GM23248 (cell line): Measurements from ENCODE around the gene ANKEF1. TPM values are rescaled to one million over a fixed set of nuclear protein-coding genes. Genes with fewer than 3 reads are reported as not detected.
A peak's percentile ranks its signal among the peaks of the same experiment; 100 is the strongest.

Experiments
- DNase-seq: peaks from one replicate; pipeline ENCODE4 v3.0.0-alpha.2; 2015
- H2AFZ ChIP-seq: fragments of 200-600 bp; sonication (generic); 2 replicates; pipeline ENCODE4 v1.6.1; 2016; ENCODE audit warnings: antibody characterized with exemption
- H3F3A ChIP-seq: fragments of 200-600 bp; sonication (generic); 2 replicates; pipeline ENCODE4 v1.6.1; 2016; ENCODE audit warnings: mild to moderate bottlenecking, antibody characterized with exemption, mixed run types; ENCODE audit not compliant: insufficient read depth
- H3K27ac ChIP-seq: fragments of 200-600 bp; sonication (generic); 2 replicates; pipeline ENCODE4 v1.5.1; 2016; ENCODE audit warnings: mild to moderate bottlenecking
- H3K27me3 ChIP-seq: fragments of 200-600 bp; sonication (generic); replicated peaks from 2 replicates; pipeline ENCODE4 v1.6.1; 2016; ENCODE audit warnings: mild to moderate bottlenecking; ENCODE audit not compliant: insufficient read depth
- H3K36me3 ChIP-seq: fragments of 200-600 bp; sonication (generic); 2 replicates; pipeline ENCODE4 v1.6.1; 2016; ENCODE audit warnings: low read depth, mild to moderate bottlenecking
- H3K4me1 ChIP-seq: fragments of 200-600 bp; sonication (generic); 2 replicates; pipeline ENCODE4 v1.6.1; 2016; ENCODE audit warnings: mild to moderate bottlenecking; ENCODE audit not compliant: insufficient read depth
- H3K4me2 ChIP-seq: fragments of 200-600 bp; sonication (generic); one replicate; pipeline ENCODE4 v1.6.1; 2016; ENCODE audit warnings: mild to moderate bottlenecking; ENCODE audit not compliant: unreplicated experiment
- H3K4me3 ChIP-seq: fragments of 200-600 bp; sonication (generic); 2 replicates; pipeline ENCODE4 v1.5.1; 2016; ENCODE audit warnings: mild to moderate bottlenecking
- H3K79me2 ChIP-seq: fragments of 200-600 bp; sonication (generic); 2 replicates; pipeline ENCODE4 v1.6.1; 2016; ENCODE audit warnings: mild to moderate bottlenecking; ENCODE audit not compliant: insufficient read depth
- H3K9ac ChIP-seq: fragments of 200-600 bp; sonication (generic); 2 replicates; pipeline ENCODE4 v1.6.1; 2016; ENCODE audit warnings: mild to moderate bottlenecking
- H3K9me2 ChIP-seq: fragments of 200-600 bp; sonication (generic); 2 replicates; pipeline ENCODE4 v1.6.1; 2016; ENCODE audit warnings: mixed run types, mild to moderate bottlenecking, moderate library complexity; ENCODE audit not compliant: insufficient read depth
- H3K9me3 ChIP-seq: fragments of 200-600 bp; sonication (generic); one replicate; pipeline ENCODE4 v1.6.1; 2017; ENCODE audit warnings: low read depth
- H4K20me1 ChIP-seq: fragments of 200-600 bp; sonication (generic); 2 replicates; pipeline ENCODE4 v1.6.0; 2016; ENCODE audit not compliant: insufficient read depth
- EZH2 ChIP-seq: fragments of 200-600 bp; sonication (generic); IDR thresholded peaks from 2 replicates; pipeline ENCODE4 v1.6.1; 2018; ENCODE audit warnings: antibody characterized with exemption, mild to moderate bottlenecking; ENCODE audit not compliant: insufficient read depth, poor library complexity, severe bottlenecking
- EZH2phosphoT487 ChIP-seq: fragments of 200-600 bp; sonication (generic); IDR thresholded peaks from 2 replicates; pipeline ENCODE4 v1.6.1; 2018; ENCODE audit warnings: antibody characterized with exemption, moderate library complexity, mild to moderate bottlenecking, low read depth; ENCODE audit not compliant: insufficient read depth
- WGBS, 2 experiments: methylation state at CpG; one replicate each; pipeline ENCODE4 v1.1.6; 2015 to 2017; ENCODE audit warnings: low lambda C conversion rate in 2 of 2, low coverage in 1 of 2; ENCODE audit errors: missing lambda C conversion rate in 2 of 2; 5-methylcytosine and 5-hydroxymethylcytosine counted together
- in situ Hi-C: fragments of 300-500 bp; cut with MboI; formaldehyde crosslinking; loops from 2 replicates; pipeline ENCODE4 v1.15.0; 2020
- polyA plus RNA-seq: library from polyadenylated mRNA; unstranded; fragments of >200 nt; fragmentation: Nextera tagmentation; extraction: Ambion mirVana; gene quantifications from 2 replicates; pipeline ENCODE4 v1.2.1, GENCODE V29; 2016
- total RNA-seq: library from RNA; depleted of rRNA; stranded (reverse); fragments of >200 nt; shearing (Covaris generic); gene quantifications from 2 replicates; pipeline ENCODE4 v1.2.3, GENCODE V29; 2014

ANKEF1 gene
- total and polyA plus RNA-seq, 2 experiments from 2014 or later: 0.06 to 0.22 TPM

- H3K9me3 ChIP-seq: no peaks in the 10 kb centered on the region
- peaks cover 12% of the 10 kb centered on the region for H3K4me1 ChIP-seq
- H3K4me3 ChIP-seq: no peak overlapping the region
- no peak overlapping the region for H3K27ac ChIP-seq
- H3K27me3 ChIP-seq: no peaks in the 10 kb centered on the region
- no peaks in the 10 kb centered on the region for H3K9me2 ChIP-seq
- H3K36me3 ChIP-seq: no peaks in the 10 kb centered on the region
- H2AFZ ChIP-seq: no peak overlapping the region
- peaks cover 16% of the 10 kb centered on the region for H3F3A ChIP-seq
- in situ Hi-C loops: loop anchor here (10.0 kb wide), 1 partner anchor 106 kb away; no protein-coding TSS in a partner anchor
- no peak overlapping the region for H3K4me2 ChIP-seq
- TF ChIP-seq EZH2: no peak
- TF ChIP-seq EZH2phosphoT487: no peak
- no peaks in the 10 kb centered on the region for H4K20me1 ChIP-seq
- 9 to 25% methylated on average over 2 of the region's 2 CpGs for WGBS, 2 experiments
- no peaks in the 10 kb centered on the region for H3K79me2 ChIP-seq
- H3K9ac ChIP-seq: no peak overlapping the region
- peak; percentile 75 for DNase-seq
Measured at GRCh38 chr20:10090588-10091166, 55.9 kb downstream of the ANKEF1 start.

GRCh38 chr20:10093087-10093591 is 58.4 kb downstream of the ANKEF1 start:
- Histone ChIP-seq H2AFZ (no peak overlapping the region), H3K4me3 (no peak overlapping the region), H3K4me1 (peaks cover 12% of the 10 kb centered on the region), H4K20me1 (no peaks in the 10 kb centered on the region), H3K9me3 (no peaks in the 10 kb centered on the region), H3K27me3 (peaks cover 5% of the 10 kb centered on the region; the same call in 1 of the 2 replicates), H3K9me2 (no peaks in the 10 kb centered on the region), H3K9ac (no peak overlapping the region), H3K36me3 (no peaks in the 10 kb centered on the region), H3F3A (peaks cover 16% of the 10 kb centered on the region), H3K79me2 (no peaks in the 10 kb centered on the region), H3K27ac (0 out of 2 replicates have a peak overlapping the region, but pooled peaks have one; percentile 13), H3K4me2 (peak overlapping the region; percentile 74)
- TF ChIP-seq EZH2phosphoT487 (no peak), EZH2 (no peak)
- peak; percentile 88 for DNase-seq
- WGBS, 2 experiments: 27 to 35% methylated on average over 2 of the region's 2 CpGs
- in situ Hi-C loops: loop anchor here (10.0 kb wide), 1 partner anchor 108 kb away; no protein-coding TSS in a partner anchor

- H4K20me1 ChIP-seq: no peaks in the 10 kb centered on the region
- H3K4me1 ChIP-seq: peaks cover 12% of the 10 kb centered on the region
- peaks cover 16% of the 10 kb centered on the region for H3F3A ChIP-seq
- H3K9me3 ChIP-seq: no peaks in the 10 kb centered on the region
- H3K79me2 ChIP-seq: no peaks in the 10 kb centered on the region
- H3K36me3 ChIP-seq: no peaks in the 10 kb centered on the region
- no peak overlapping the region for H3K4me2 ChIP-seq
- H3K27me3 ChIP-seq: peaks cover 5% of the 10 kb centered on the region; the same call in 1 of the 2 replicates
- H3K9ac ChIP-seq: no peak overlapping the region
- no peak for TF ChIP-seq EZH2phosphoT487
- H3K27ac ChIP-seq: no peak overlapping the region
- no peak overlapping the region for H2AFZ ChIP-seq
- no peak for DNase-seq
- 80 to 81% methylated on average over 5 of the region's 5 CpGs for WGBS, 2 experiments
- no peaks in the 10 kb centered on the region for H3K9me2 ChIP-seq
- in situ Hi-C loops: loop anchor here (10.0 kb wide), 1 partner anchor 110 kb away; no protein-coding TSS in a partner anchor
- H3K4me3 ChIP-seq: no peak overlapping the region
Measured at GRCh38 chr20:10094566-10095173, 59.9 kb downstream of the ANKEF1 start.

GRCh38 chr20:10096790-10097189 is 62.0 kb downstream of the ANKEF1 start:
- Histone ChIP-seq H3K27ac (no peak overlapping the region), H3K4me3 (no peak overlapping the region), H3K36me3 (no peaks in the 10 kb centered on the region), H3K9me2 (no peaks in the 10 kb centered on the region), H3K79me2 (no peaks in the 10 kb centered on the region), H3K9ac (no peak overlapping the region), H4K20me1 (no peaks in the 10 kb centered on the region), H3K4me1 (peaks cover 12% of the 10 kb centered on the region), H3K4me2 (no peak overlapping the region), H3F3A (peaks cover 16% of the 10 kb centered on the region), H3K9me3 (no peaks in the 10 kb centered on the region), H3K27me3 (peaks cover 7% of the 10 kb centered on the region; the same call in 1 of the 2 replicates), H2AFZ (no peak overlapping the region)
- TF ChIP-seq EZH2phosphoT487: no peak
- TF ChIP-seq EZH2: no peak
- DNase-seq: no peak
- in situ Hi-C loops: loop anchor here (10.0 kb wide), 1 partner anchor 112 kb away; no protein-coding TSS in a partner anchor
- WGBS, 2 experiments: 89 to 96% methylated on average over 3 of the region's 3 CpGs
